ENCODE results near the gene TSPAN14.

- no peak for TF ChIP-seq POU2F2 (IDR thresholded peaks at IDR 0.05; ENCODE audit: low read depth, low read length)
- TF ChIP-seq POLR2A (IDR thresholded peaks at IDR 0.05; ENCODE audit: low read depth, low read length), result no peak
- no peak for TF ChIP-seq POLR2AphosphoS5 (IDR thresholded peaks at IDR 0.05; ENCODE audit: low read depth, low read length)
Observed at GRCh38 chr10:80530251-80530650, 76.1 kb downstream of the TSPAN14 start.
